GM12878 (cell line): Measurements from ENCODE around the gene GGT7. TPM values are rescaled to one million over a fixed set of nuclear protein-coding genes. Genes with fewer than 3 reads are reported as not detected.

Experiments used
- ATAC-seq: fragments of 200-7000 bp; cut with Tn5 transposase; 3 replicates; pipeline ENCODE4 v1.9.1; 2020; ENCODE audit warnings: mild to moderate bottlenecking, moderate library complexity
- BruUV-seq: library from RNA; stranded (reverse); fragments of 400-500 nt; replicated peaks from 2 replicates; lab custom pipeline; 2021; lab: Mats Ljungman, UMichigan
- CTCF ChIA-PET: fragments of 300-600 bp; sonication (Branson Sonifier 250); formaldehyde crosslinking; extraction: SDS; loops from one replicate; lab custom pipeline; 2021; ENCODE audit warnings: inconsistent platforms; lab: Yijun Ruan, JAX
- POLR2A ChIA-PET: fragments of 350-600 bp; formaldehyde crosslinking; extraction: SDS; loops from one replicate; lab custom pipeline; 2021; ENCODE audit warnings: inconsistent platforms; lab: Charles Lee
- RAD21 ChIA-PET: fragments of 300-600 bp; sonication (Branson Sonifier 250); formaldehyde crosslinking; loops from one replicate; lab custom pipeline; 2023; ENCODE audit warnings: antibody characterized with exemption; ENCODE audit not compliant: unreplicated experiment; lab: Charles Lee
- SMC1A ChIA-PET: fragments of 300-600 bp; sonication (Branson Sonifier 250); formaldehyde crosslinking; loops from one replicate; lab custom pipeline; 2023; ENCODE audit not compliant: unreplicated experiment, uncharacterized antibody; lab: Charles Lee
- DNase-seq: peaks from one replicate; pipeline ENCODE4 v3.0.0-alpha.2; 2011; ENCODE audit warnings: low read depth, low spot score
- FAIRE-seq: peaks from 3 replicates; lab custom pipeline; 2011; peaks lifted over from hg19 to GRCh38; lab: Jason Lieb, UNC
- H2AFZ ChIP-seq: 2 replicates; pipeline ENCODE4 v1.6.0; 2011; ENCODE audit warnings: low read depth, low read length, control low read depth; ENCODE audit not compliant: control insufficient read depth
- H3K27ac ChIP-seq: 2 replicates; pipeline ENCODE4 v1.5.1; 2011; ENCODE audit warnings: control low read depth; ENCODE audit not compliant: control insufficient read depth, insufficient read depth
- H3K27me3 ChIP-seq, 2 experiments: replicated peaks in 1 of 2; 2 replicates each; pipeline versions ENCODE4 v1.6.0 to v1.6.1; 2011; ENCODE audit warnings: low read length in 1 of 2; ENCODE audit not compliant: control insufficient read depth in 2 of 2, insufficient read depth in 2 of 2
- H3K36me3 ChIP-seq, 2 experiments: 2 replicates each; pipeline ENCODE4 v1.5.1; 2011; ENCODE audit warnings: low read length in 1 of 2; ENCODE audit not compliant: control insufficient read depth in 2 of 2, insufficient read depth in 2 of 2
- H3K4me1 ChIP-seq: 2 replicates; pipeline ENCODE4 v1.6.1; 2011; ENCODE audit warnings: mild to moderate bottlenecking, low read length, moderate library complexity, mixed read lengths; ENCODE audit not compliant: control insufficient read depth, insufficient read depth
- H3K4me2 ChIP-seq: 2 replicates; pipeline ENCODE4 v1.6.0; 2011; ENCODE audit warnings: control low read depth; ENCODE audit not compliant: control insufficient read depth, insufficient read depth
- H3K4me3 ChIP-seq: fragments of 200-600 bp; sonication (generic); 2 replicates; pipeline ENCODE4 v1.5.1; 2016
- H3K79me2 ChIP-seq: 2 replicates; pipeline ENCODE4 v1.6.0; 2011; ENCODE audit warnings: low read length; ENCODE audit not compliant: control insufficient read depth, insufficient read depth
- H3K9ac ChIP-seq: 2 replicates; pipeline ENCODE4 v1.8.0; 2011; ENCODE audit warnings: low read length, control low read depth, mixed read lengths; ENCODE audit not compliant: control insufficient read depth, insufficient read depth
- H3K9me3 ChIP-seq: replicated peaks from 3 replicates; pipeline ENCODE4 v1.5.1; 2011; ENCODE audit warnings: mild to moderate bottlenecking, low read length; ENCODE audit not compliant: control insufficient read depth, insufficient read depth
- H4K20me1 ChIP-seq: 2 replicates; pipeline ENCODE4 v1.6.0; 2011; ENCODE audit not compliant: control insufficient read depth, insufficient read depth
- ATF3 ChIP-seq: IDR thresholded peaks from 2 replicates; pipeline ENCODE4 v1.6.1; 2011; ENCODE audit warnings: low read depth, mild to moderate bottlenecking, low read length, moderate library complexity, borderline replicate concordance; ENCODE audit errors: extremely low read depth
- BACH1 ChIP-seq: fragments of 450-650 bp; IDR thresholded peaks from 2 replicates; pipeline ENCODE4 v1.6.1; 2017; ENCODE audit warnings: mild to moderate bottlenecking, borderline replicate concordance
- CEBPB ChIP-seq, 2 experiments: fragments of 150-350 bp in 1 of 2; IDR thresholded peaks; 2 replicates each; pipeline ENCODE4 v1.6.1; 2012 to 2014; ENCODE audit warnings: low read depth in 2 of 2, low read length in 2 of 2, borderline replicate concordance in 1 of 2, inconsistent platforms in 1 of 2
- DPF2 ChIP-seq: fragments of 450-650 bp; IDR thresholded peaks from 2 replicates; pipeline ENCODE4 v1.6.1; 2017; ENCODE audit warnings: mild to moderate bottlenecking
- EZH2 ChIP-seq: IDR thresholded peaks from 2 replicates; pipeline ENCODE4 v1.6.1; 2012; ENCODE audit warnings: low read depth, mild to moderate bottlenecking, control low read depth, inconsistent platforms, low read length, borderline replicate concordance; ENCODE audit not compliant: control insufficient read depth
- FOXM1 ChIP-seq: IDR thresholded peaks from 2 replicates; pipeline ENCODE4 v1.6.1; 2012; ENCODE audit warnings: low read depth, mild to moderate bottlenecking, inconsistent platforms, low read length, moderate library complexity
- IRF5 ChIP-seq: fragments of 450-650 bp; IDR thresholded peaks from 2 replicates; pipeline ENCODE4 v1.6.1; 2017; ENCODE audit warnings: borderline replicate concordance
- MEF2B ChIP-seq: fragments of 450-650 bp; IDR thresholded peaks from 2 replicates; pipeline ENCODE4 v1.6.1; 2018; ENCODE audit warnings: mild to moderate bottlenecking, moderate library complexity; ENCODE audit not compliant: partially characterized antibody, poor library complexity, severe bottlenecking
- NR2C1 ChIP-seq: fragments of 450-650 bp; IDR thresholded peaks from 2 replicates; pipeline ENCODE4 v1.6.1; 2017; ENCODE audit warnings: antibody characterized with exemption, mild to moderate bottlenecking, moderate library complexity
- POLR2AphosphoS5 ChIP-seq: IDR thresholded peaks from 2 replicates; pipeline ENCODE4 v1.6.1; 2011; ENCODE audit warnings: mild to moderate bottlenecking, low read length, inconsistent platforms
- RAD51 ChIP-seq: fragments of 450-650 bp; IDR thresholded peaks from 2 replicates; pipeline ENCODE4 v1.6.1; 2016; ENCODE audit warnings: moderate library complexity, mild to moderate bottlenecking, inconsistent platforms
- RBBP5 ChIP-seq: fragments of 200-600 bp; sonication (generic); conservative IDR thresholded peaks from 2 replicates; pipeline ENCODE4 v1.6.1; 2016
- SP1 ChIP-seq: IDR thresholded peaks from one replicate; pipeline ENCODE4 v1.6.1; 2011; ENCODE audit warnings: low read depth, low read length
- SREBF2 ChIP-seq: IDR thresholded peaks from 2 replicates; pipeline ENCODE4 v1.6.1; 2012; ENCODE audit warnings: mild to moderate bottlenecking, low read length
- ZBTB4 ChIP-seq: fragments of 450-650 bp; formaldehyde crosslinking; IDR thresholded peaks from 2 replicates; pipeline ENCODE4 v1.4.0; 2022; ENCODE audit warnings: mild to moderate bottlenecking, moderate library complexity
- WGBS: methylation state at CpG from one replicate; pipeline ENCODE4 v1.1.6; 2016; ENCODE audit warnings: low lambda C conversion rate; ENCODE audit not compliant: insufficient replicate concordance, insufficient coverage; ENCODE audit errors: missing lambda C conversion rate; 5-methylcytosine and 5-hydroxymethylcytosine counted together
- in situ Hi-C: fragments of 300-500 bp; cut with MboI; formaldehyde crosslinking; loops from 9 replicates; pipeline ENCODE4 v1.14.3; 2018; ENCODE audit warnings: mixed read lengths
- intact Hi-C: fragments of 100-400 bp; cut with micrococcal nuclease; formaldehyde crosslinking; loops from one replicate; pipeline ENCODE4 v1.14.2; 2022; ENCODE audit not compliant: unreplicated experiment
- polyA plus RNA-seq, 11 experiments: library from polyadenylated mRNA; depleted of rRNA in 4 of 11; unstranded in 6 of 11; stranded (reverse) in 5 of 11; fragments of >200 nt; fragmentation: Nextera tagmentation in 4 of 11; fragmentation: Illumina TruSeq in 1 of 11; extraction: Ambion mirVana in 4 of 11; extraction: Trizol in 1 of 11; gene quantifications; 1 replicate in 1 of 11; 2 replicates in 10 of 11; pipeline versions ENCODE4 v1.2.1 to v1.2.3, GENCODE V29; 2011 to 2016; ENCODE audit warnings: inconsistent platforms in 2 of 11, missing spikeins in 2 of 11, low read depth in 1 of 11
- total RNA-seq, 4 experiments: library from RNA; depleted of rRNA in 3 of 4; stranded (reverse); fragments of >200 nt in 3 of 4; fragmentation: Illumina TruSeq in 1 of 4; extraction: Trizol in 1 of 4; gene quantifications; 2 replicates each; pipeline versions ENCODE4 v1.2.1 to v1.2.3, GENCODE V29; 2013 to 2021
- TF ChIP-seq, protein P1 (sequence below): IDR thresholded peaks from 2 replicates; pipeline ENCODE4 v1.6.1; 2011; ENCODE audit warnings: borderline replicate concordance, low read depth, mild to moderate bottlenecking, moderate library complexity, mixed read lengths, low read length; ENCODE audit not compliant: insufficient read depth; ENCODE audit errors: extremely low read length
- TF ChIP-seq, protein P2 (sequence below): fragments of 450-650 bp; IDR thresholded peaks from 2 replicates; pipeline ENCODE4 v1.6.1; 2014; ENCODE audit warnings: mild to moderate bottlenecking

Gene GGT7
- total and polyA plus RNA-seq, 10 of the 15 experiments (the other 5 are each of a cell fraction or from before 2014, with no cell fraction given), result 0.02 to 14.7 (median 5.3) TPM

GRCh38 chr20:34815636-34816035 lies 57.0 kb downstream of the GGT7 start (continued):
- TF ChIP-seq ZBTB4 (CRISPR knock-in tag) (no peak), BACH1 (no peak), DPF2 (no peak), POLR2AphosphoS5 (no peak)
- TF ChIP-seq, protein P1, sequence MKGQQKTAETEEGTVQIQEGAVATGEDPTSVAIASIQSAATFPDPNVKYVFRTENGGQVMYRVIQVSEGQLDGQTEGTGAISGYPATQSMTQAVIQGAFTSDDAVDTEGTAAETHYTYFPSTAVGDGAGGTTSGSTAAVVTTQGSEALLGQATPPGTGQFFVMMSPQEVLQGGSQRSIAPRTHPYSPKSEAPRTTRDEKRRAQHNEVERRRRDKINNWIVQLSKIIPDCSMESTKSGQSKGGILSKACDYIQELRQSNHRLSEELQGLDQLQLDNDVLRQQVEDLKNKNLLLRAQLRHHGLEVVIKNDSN, result no peak

GRCh38 chr20:34808583-34808982 lies 64.1 kb downstream of the GGT7 start:
- TF ChIP-seq ATF3 (no peak), RBBP5 (no peak), SREBF2 (no peak), MEF2B (no peak), FOXM1 (no peak), CEBPB (IDR thresholded peaks at IDR 0.05; ENCODE audit: borderline replicate concordance in 1 of 2, low read depth in 2 of 2, low read length in 2 of 2) (no peak), NR2C1 (no peak), EZH2 (no peak), SP1 (no peak), RAD51 (no peak), IRF5 (no peak)
- TF ChIP-seq, protein P2, sequence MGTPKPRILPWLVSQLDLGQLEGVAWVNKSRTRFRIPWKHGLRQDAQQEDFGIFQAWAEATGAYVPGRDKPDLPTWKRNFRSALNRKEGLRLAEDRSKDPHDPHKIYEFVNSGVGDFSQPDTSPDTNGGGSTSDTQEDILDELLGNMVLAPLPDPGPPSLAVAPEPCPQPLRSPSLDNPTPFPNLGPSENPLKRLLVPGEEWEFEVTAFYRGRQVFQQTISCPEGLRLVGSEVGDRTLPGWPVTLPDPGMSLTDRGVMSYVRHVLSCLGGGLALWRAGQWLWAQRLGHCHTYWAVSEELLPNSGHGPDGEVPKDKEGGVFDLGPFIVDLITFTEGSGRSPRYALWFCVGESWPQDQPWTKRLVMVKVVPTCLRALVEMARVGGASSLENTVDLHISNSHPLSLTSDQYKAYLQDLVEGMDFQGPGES, result no peak
- Histone ChIP-seq H3K4me3 (no peak overlapping the region), H3K4me1 (peaks cover 4% of the 10 kb centered on the region; the same call in 1 of the 2 replicates), H2AFZ (no peak overlapping the region), H3K36me3 (no peaks in the 10 kb centered on the region), H4K20me1 (no peaks in the 10 kb centered on the region), H3K9ac (no peak overlapping the region), H3K4me2 (no peak overlapping the region), H3K27ac (no peak overlapping the region), H3K9me3 (no peaks in the 10 kb centered on the region), H3K79me2 (peaks cover 7% of the 10 kb centered on the region), H3K27me3 (no peaks in the 10 kb centered on the region)
- in situ Hi-C loops, result no loop called here
- no TSS peak for BruUV-seq
- ChIA-PET POLR2A (no interaction called here), SMC1A (interaction anchor here (0.6 kb wide), 1 partner anchor 36 kb away, joined by 3 read pairs; no protein-coding TSS in a partner anchor), RAD21 (no interaction called here), CTCF (no interaction called here)
- intact Hi-C loops, result no loop called here
- 100% methylated on average over 5 of the region's 5 CpGs for WGBS
- DNase-seq (no peak), ATAC-seq (no peak), FAIRE-seq (no peak)
